ENCODE measurements around the gene SLFN14.
"Not testable (repeated sequence)": the region's sequence is repeated elsewhere in the genome, so short reads cannot be mapped to it uniquely, and the experiment has no call there.

SLFN14 gene

GRCh38 chr17:35521654-35522256 lies 38.9 kb downstream of the SLFN14 start:
- DNase-seq (ENCODE audit: low spot score) = not testable (repeated sequence)

GRCh38 chr17:35521150-35521549 lies 39.5 kb downstream of the SLFN14 start:
- DNase-seq (ENCODE audit: low spot score) = no peak

DNA sequence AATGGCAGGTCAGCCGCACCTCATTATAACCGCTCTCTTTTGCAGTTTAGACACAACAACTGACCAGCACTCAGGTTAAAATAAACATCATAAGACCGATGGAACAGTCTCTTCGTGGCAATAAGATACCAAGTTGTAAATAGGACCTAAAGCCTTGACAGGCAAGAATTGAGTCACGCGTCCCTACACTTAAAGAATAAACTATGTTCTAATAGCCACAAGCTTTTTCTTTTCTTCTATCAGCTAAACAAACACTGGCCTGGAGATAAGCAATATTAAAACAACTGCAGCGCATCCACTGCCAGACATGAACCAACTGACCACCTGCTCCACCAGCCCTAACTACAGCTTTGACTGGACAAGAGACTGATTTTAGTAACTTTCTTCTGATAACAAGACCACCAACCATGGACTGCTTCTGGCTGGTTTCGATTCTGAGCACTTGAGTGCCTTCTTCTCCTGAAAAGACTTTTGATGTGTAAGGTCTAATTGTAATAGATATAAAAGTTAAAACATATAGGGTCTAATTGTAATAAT lies 40.6 kb downstream of the SLFN14 start:
- DNase-seq (ENCODE audit: low spot score) = no peak

- no peak for DNase-seq (ENCODE audit: low spot score)
Measured at GRCh38 chr17:35519439-35519838, 41.2 kb downstream of the SLFN14 start.

DNA sequence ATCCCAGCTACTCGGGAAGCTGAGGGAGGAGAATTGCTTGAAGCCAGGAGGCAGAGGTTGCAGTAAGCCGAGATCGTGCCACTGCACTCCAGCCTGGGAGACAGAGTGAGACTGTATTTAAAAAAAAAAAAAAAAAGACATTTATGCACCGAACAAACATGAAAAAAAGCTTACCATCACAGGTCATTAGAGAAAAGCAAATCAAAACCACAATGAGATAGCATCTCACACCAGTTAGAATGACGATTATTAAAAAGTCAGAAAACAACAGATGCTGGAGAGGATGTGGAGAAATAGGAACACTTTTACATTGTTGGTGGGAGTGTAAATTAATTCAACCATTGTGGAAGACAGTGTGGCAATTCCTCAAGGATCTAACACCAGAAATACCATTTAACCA lies 42.2 kb downstream of the SLFN14 start:
- DNase-seq (ENCODE audit: low spot score) = not testable (repeated sequence)

DNA sequence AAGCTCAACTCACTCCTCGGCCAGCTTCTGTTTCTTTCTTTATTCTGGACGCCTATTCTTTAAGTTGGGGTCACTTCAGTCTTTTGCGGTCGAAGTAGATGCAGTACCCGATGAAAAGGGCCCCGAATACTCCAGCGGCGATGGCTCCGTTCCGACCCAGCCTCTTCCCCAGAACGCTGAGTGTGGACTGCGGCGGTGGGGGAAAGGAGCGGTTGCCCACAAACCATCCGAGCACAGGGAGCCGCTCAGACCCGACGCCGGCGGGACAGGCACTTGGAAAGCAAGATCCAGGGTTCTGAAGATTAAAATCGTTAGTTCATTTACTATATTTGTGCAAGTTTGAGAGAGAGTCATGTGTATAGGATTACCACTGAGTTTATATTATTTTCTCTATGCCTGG lies 45.6 kb downstream of the SLFN14 start:
- DNase-seq (ENCODE audit: low spot score) = no peak

DNA sequence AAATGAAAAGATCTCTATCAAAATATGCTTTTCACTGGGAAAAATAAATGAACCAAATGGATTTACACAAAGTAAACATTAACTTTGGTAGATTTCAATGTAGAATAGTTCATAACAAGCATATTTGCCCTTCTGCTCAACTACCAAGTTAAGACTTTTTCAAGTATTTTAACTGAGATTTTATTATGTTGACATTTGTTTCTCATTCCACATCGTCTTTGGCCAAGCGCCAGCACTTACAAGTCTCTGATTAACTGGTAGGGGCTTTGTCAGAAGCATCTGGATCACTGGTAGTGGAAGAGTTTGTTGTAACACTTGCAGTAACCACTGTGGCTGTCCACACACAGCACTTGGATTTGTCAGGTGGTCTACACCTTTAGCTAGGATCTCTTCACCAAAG lies 46.1 kb downstream of the SLFN14 start:
- DNase-seq (ENCODE audit: low spot score) = no peak
